Stimulated activated CD8-positive, alpha-beta memory T cell treated with anti-CD3 and anti-CD28 coated beads, Interleukin-4, amount 100 ng/mL, for 1 hour (primary cell): ENCODE results near the gene EPAS1.

Source experiments
- DNase-seq, 2 donors: peaks; one replicate each; pipeline ENCODE4 v3.0.0-alpha.2; 2020; ENCODE audit warnings: low read depth in 2 of 2, low spot score in 1 of 2

EPAS1 gene

DNA sequence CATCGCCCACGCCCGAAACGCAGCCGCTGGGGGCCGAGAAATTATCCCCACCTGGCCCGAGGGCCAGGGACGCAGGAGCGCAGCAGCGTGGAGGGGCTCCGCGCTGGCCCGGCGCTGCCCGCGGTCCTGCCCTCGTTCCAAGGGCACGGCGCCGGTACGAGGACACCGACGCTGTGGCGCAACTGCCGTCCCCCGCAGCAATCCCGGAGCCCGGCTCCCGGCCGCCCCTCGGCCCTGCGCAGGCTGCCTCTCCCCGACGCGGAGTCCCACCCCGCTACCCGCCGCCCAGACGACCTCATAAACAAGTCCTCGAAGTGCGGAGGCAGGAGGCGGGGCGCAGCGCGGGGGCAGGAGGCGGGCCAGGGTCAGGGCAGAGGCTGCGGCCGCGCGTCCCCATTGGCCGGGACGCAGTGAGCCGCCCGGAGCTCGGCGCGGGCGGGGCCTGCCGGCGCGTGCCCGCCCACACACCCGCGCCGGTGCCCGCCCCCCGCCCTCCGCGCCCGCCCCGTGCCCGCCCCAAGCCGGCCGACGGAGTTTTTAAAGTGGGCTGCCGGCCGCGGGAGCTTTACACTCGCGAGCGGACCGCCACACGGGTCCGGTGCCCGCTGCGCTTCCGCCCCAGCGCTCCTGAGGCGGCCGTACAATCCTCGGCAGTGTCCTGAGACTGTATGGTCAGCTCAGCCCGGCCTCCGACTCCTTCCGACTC is at the start of gene EPAS1:
EPAS1 (plus strand) TSS at position 568 of the 706 bp plus-strand sequence. CDS start 505 bp downstream, outside the sequence.
- DNase-seq = peak; percentile 41 to 55

DNA sequence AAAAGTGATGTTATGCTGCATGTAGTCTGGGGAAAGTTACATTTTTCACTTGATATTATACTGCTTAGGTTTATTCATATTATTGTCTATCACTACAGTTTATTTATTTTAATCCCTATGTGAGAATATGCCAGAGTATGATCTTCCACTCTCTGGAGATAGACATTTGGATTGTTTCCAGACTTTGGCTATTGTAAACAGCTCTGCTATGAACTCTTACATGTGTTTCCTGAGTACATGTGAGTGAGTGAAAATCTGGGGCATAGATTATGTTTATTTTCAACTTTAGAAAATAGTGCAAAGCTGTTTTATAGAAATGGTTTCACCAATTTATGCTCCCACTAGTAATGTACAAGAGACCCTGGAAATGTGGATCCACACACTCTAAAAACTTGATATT is 49.0 kb upstream of the EPAS1 start:
- no peak for DNase-seq

DNA sequence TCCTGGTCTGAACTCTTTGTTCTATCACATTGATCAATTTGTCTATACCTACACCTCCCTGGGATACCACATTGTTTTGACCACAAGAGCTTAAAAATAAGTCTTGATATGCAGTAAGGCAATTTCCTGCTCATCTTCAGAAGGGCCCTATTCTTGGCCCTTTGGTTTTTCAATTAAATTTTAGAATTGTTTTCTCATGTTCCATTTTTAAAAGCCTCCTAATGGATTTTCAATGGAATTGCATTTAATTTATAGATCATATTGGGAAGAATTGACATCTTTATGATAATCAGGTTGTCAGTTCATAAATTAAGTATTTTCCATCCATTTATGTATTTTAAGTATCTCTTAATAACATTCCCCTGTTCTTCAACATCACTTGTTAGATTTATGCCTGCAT is 47.6 kb upstream of the EPAS1 start:
- no peak for DNase-seq

DNA sequence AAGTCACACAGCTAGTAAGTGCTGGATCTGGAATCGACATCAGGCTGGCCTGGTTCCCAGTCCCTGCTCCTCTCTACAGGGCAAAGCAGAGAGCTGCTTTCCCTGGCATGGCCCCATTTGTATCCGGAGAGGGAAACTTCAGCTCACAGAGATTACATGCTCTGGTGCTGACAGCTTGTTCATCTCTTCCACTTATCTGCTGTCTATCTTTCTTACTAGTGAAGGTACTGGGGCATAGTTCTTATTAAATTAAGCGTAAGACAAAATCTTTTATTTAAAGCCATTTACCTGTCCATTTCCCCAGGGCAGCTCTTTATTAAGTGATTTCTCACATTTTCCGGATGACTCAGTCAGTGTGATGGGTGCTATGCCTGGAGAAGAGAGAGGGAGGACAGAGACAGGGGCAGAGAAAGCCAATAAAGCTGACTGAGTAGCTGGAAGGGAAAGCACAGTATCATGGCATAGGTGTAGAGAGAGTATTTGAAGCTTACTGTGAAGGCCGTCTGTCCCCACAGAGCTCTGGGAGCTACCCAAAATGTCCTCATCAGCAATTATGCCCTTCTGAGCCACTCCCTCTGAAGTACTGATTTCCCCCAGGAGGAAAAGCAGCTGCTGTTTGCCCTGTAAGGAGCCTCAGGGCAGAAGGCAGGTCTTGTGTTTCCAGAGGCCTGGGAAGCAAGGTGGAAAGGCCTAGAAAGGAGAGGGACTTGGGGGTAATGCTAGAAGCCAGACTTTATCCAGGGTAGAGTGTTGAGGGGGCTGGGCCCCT is 44.1 kb upstream of the EPAS1 start:
- no peak for DNase-seq

DNA sequence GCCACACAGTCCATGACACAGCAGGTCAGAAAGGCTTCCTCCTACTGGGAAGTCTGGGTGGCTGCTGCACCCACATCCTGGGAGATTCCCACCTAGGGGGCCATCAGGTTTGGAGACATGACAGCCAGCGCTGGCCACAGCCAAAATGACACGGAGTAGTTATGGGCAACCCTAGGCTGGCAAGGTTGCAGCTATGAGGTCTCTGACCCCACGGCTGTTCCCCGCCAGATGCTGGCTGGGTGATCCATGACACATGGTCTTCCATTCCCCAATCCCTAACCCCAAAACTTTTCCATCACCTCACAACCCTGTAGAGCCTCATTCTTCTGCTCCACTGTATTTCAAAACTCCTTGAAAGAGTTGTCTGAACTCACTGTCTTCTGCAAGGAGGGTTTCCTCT is 42.7 kb upstream of the EPAS1 start:
- DNase-seq = no peak

DNA sequence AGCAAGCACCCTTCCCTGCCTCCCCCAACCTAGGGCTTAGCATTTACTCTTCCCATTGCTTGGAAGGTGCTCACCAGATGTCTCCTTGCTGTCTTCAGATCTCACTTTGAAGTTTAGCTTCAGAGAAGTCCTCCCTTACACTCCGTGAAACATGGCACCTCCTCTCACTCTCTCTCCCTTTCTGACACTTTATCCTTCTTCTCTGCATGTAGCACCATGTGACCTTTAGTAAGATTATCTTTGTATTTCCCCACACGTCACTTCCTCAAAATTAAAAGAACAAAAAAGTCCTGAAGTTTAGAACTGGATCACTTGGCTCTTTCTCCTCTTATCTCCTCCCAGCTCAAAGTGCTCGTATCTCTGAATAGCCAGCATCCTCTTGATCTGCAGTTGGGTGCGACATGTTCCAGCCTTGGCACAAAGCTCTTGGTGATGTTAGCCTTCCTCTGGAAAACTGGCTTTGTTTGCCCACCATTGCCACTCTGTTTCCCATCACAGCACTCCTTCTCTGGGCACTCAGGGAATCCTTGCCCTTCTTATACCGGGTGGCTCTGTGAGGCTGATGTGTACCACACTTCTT is 40.6 kb upstream of the EPAS1 start:
- DNase-seq = no peak

DNA sequence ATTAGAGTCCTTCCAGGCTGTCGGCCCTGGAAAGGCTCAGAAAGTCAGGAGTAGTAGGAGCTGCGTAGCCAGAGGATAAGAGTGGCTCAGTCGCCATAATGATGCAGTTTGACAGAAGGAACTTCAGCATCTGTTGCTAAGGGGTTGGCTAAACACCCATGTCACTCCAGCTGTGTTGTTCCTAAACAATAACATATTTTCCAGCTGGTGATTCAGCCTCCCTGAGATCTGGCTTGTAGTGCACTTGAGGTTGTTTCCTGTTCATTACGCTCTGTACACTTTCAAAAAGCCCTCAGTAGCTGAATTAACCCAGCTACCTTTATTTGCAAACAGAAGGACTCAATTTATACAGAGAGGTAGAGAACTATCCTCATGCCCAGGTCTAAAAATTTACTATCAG is 39.7 kb upstream of the EPAS1 start:
- DNase-seq = no peak

DNA sequence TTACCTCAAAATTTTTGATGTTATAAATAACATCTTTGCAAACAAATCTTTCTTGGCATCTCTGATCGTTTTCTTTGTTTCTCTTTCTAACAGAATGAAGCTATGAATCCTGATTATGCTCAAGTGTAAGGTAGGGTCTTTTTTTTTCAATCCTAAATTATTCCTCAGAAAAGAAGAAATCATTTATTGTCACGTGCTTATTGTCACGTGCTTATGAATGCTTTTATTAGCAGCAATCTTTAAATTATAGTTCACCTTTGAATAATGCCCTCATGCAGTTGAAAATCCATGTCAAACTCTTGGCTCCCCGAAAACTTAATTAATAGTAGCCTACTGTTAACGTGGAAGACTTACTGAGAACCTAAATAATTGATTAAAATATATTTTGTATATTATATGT is 39.2 kb upstream of the EPAS1 start:
- DNase-seq = no peak

DNA sequence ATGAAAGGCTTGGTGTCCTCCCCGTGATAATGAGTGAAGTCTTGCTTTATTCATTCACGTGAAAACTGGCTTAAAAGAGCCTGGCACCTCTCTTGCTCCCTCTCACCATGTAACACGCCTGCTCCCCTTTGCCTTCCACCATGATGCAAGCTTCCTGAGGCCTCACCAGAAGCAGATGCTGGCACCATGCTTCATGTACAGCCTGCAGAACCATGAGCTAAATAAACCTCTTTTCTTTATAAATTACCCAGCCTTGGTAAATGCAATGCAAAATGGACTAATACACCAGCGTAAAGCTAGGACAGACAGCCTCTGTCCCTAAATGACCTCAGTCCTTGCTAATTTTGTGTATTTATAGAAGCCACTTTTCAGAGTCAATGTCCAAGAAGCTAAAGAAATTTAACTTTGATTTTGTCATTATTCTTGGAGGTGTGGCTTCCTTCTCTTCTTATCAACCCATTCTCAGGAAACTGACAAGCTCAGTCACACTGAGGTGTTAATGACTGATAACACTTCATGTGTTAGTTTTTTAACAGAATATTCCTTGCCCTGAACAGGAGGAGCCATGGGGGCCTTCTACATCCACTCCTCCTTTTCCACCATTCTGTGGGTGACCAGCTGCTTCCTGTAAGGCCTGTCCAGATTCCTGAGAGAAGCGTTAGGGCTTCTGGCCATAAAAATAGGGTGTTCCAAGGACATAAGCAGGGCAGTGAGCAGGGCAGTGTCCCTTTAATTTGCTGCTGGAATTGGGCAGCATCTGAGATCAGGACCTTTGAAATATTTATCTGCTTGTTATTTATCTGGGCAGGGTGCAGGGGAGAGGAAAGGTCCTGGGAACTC is 38.0 kb upstream of the EPAS1 start:
- no peak for DNase-seq

DNA sequence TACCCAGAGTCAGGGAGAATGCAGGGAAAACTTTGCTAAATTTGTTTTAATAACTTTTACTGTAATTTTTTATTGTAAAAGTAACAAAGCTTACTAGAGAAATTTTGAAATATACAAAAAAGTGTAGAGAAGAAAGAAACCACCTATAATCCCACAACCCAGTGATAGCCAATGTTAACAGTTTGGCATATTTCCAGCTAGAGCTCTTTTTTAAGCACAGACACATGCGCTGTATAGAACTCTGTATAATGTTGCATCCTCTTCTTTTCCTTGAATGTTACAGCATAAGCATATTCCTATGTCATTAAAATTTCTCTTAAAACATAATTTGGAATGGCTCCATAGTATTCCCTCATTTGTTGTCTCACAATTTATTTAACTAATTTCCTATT is 37.4 kb upstream of the EPAS1 start:
- no peak for DNase-seq

DNA sequence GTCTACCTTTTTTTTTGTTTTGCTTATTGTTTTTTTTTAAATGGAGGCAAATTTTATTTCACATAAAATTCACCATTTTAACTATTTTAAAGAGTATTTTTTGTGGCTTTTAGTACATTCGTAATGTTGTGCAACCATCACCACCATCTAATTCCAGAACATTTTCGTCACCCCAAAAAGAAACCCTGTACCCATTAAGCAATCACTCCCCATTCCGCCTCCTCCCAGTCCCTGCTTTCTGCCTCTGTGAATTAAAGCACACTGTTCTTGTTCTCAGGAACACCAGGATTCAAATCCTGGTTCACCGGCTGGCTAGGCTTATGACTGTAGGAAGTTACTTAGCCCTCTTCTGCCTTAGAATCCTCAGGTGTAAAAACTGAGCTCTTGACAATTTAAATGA is 36.9 kb upstream of the EPAS1 start:
- DNase-seq = no peak

DNA sequence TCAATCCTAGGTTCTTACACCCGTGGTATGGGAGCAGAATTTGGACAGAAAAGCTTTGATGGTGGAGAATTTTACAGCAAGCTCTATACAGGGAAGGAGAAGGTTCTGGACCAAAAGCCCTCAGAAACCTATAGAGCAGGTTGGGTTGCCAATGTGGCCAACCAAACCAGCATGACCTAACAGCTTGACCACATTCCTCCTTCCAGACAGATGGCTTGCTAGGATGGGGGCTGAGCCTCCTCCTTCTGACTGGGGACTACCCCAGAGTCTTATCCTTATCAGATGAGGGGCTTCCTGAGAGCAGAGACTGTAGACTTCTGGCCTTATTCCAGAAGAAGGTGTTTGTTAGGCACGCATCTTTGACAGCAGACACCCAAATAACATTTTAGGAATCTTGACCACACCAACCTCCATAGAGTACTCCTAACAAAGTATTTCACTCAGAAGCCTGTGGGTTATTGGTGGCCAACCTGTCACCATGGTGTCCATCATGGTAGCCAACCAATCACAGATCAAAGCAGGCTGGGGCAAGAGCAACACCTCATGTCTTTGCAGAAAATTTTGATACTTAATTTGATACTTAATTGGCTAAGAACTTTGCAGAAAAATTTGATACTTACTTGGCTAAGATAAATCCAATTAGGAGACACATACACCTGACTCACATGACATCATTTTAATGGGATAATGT is 34.8 kb upstream of the EPAS1 start:
- no peak for DNase-seq

DNA sequence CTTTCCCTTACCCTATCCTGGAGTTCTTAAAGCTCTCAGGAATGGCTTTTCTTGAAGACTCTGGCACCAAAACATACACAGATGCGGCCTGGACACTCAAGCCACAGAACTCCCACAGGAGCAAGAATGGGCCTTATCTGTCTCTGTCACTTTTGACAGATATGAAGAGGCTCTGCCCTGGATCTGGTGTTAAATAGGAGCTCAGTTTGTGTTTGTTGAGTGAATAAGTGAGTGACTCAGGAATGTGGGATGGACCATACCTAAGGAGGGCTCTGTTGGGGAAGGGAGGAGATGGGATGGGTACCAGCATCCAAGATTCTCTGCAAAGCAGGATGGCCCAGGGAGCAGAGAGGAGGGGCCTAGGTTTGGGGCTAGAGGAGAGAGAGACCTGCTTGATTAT is 33.9 kb upstream of the EPAS1 start:
- no peak for DNase-seq

DNA sequence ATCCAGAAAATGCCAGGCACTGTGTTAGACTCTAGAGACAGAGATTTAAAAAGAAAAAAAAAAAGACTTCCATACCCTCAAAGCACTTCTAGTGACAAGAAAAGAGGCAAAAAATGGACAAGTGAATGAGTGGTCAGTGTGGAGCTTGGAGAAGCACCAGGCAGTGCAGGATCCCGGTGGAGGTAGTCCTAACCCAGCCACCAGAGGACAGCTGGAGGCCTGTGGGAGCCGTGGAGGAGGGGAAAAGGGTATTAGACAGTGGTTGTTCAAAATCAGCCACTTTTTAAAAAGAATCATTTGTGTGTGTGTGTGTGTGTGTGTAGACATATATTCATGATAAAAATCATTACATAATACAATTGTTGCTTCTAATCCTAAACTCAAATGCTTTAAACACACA is 32.8 kb upstream of the EPAS1 start:
- no peak for DNase-seq

DNA sequence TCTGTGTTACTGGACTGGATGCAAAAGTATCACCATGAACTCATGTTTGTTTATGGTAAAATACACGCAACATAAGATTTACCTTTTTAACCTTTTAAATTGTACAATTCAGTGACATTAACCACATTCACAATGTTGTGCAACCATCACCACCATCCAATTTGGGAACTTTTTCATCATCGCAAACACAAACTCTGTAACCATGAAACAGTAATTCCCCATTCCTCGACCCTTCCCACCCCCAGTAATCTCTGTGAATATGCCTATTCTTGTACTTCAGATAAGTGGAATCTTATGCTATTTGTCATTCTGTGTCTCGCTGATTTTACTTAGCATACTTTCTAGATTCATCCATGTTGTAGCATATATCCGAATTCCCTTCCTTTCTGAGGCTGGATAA is 31.1 kb upstream of the EPAS1 start:
- DNase-seq = no peak

DNA sequence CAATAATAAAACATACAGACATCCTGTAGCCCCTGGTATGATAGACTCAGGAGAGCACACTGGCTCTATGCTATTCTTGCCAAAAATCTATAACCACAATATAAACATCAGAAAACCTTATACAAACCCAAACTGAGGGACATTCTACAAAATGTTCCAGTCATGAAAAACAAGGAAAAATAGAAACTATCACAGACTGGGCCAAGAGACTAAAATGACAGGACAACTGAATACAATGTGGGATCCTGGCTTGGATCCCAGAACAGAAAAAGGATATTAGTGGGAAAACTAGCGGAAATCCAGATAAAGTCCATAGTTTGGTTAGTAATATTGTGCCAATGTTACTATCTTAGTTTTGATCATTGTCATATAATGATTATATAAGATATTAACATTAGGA is 29.6 kb upstream of the EPAS1 start:
- DNase-seq = no peak

DNA sequence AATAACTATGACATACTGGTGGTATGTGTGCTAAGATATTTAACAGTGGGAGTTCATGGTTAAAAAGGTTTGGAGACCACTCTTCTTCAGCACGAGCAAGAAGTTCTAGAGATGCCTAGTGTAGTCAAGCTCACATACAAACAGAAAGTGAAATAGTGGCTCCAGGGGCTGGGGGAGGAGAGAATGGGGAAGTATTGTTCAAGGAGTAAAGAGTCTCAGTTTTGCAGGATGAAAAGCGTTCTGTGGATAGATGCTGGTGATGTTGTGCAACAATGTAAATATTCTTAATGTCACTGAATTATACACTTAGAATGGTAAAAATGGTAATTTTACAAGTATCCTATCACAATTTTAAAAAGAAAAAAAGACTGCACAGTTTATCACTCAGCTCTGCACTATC is 29.0 kb upstream of the EPAS1 start:
- DNase-seq = no peak

DNA sequence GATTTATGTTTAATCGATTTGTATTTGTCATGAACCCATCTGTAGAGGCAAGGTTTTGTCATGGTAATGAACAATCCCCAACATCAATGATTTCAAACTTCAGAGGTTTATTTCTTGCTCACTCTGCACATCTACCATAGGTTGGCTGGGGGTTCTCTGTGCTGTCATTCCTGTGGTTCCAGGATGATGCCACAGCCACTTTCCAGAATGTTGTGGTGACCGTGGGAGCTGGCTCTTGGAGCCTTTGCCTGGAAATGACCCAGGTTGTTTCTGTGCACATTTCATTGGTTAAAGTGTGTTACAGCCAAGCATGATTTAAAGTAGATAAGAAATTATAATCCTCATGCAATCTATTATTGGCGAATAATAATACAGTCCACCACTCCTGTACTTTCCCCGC is 28.2 kb upstream of the EPAS1 start:
- DNase-seq = no peak

DNA sequence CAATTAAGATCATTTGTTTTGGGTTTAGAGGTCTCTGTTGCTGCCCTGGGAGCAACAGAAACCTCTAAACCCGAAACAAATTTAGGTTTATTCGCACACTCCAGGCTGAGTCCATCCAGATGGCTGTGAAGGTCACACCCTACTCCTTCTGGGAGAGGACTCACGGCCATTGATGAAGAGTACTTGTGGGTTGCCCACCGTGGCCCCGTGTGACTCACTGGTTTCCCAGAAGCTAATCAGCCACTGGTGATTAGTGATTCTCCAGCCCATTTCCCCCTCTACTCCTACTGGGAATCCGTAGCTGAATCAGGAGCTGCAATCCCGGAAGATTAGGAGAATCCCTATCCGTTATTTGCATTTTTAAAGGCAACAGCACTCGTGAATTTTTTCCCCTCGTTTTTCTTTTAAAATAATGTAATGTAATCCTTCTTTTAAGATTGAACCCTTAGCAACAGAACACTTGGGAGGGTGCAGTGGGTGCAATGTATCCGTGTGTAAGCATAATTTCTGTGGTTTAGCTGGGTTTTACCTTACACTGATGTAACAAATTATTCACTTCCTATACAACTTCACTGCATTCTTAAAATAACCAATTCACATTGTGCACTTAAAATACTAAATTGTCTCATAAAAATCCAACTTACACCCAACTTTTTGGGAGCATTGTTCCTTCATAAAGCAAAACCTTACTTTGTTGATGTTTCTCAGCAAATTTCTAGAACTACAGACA is 27.5 kb upstream of the EPAS1 start:
- DNase-seq = no peak

DNA sequence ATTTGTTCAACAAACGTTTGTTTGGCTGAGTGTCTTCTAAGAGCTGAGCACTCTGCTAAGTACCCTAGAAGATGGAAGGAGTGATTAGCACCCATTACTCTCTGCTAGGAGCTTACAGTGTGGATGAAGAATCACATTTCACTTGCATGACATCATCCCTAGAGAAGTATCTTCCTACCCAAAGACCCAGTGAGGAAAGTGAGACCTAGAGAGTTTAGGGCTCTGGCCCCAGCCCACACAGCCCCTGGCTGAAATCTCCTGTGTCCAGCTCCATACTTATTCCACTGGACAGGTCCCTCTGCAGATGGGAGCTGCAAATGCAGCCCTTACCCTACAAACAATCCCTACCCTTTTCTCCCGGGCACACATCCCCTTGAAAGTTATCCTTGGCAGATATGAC is 26.8 kb upstream of the EPAS1 start:
- no peak for DNase-seq
